HG03139 (cell line): ENCODE results near the gene LECT2.

Experiments
- ATAC-seq: cut with Tn5 transposase; IDR thresholded peaks from one replicate; pipeline ENCODE4 v1.9.1; 2021; ENCODE audit not compliant: unreplicated experiment

LECT2 gene

DNA sequence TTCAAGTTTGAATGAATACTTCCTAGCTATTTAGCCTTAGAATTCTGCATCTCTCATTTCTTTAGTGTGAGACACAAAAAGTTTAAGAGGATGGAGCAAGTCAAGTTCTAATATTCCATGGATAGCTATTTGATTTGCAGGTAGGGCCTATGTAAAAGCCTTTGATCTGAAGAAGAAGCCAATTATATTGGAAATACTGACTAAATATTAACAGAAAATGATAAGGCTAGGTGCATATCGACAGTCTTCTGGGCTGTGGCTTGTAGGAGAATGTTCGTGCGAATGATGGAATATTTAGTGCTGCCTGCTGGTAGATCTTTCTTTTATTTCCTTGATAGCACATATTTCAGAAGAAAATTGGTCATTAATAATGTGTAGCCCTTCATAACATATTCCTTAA lies at the start of gene LECT2:
Gene LECT2 (minus strand): TSS at position 85 of the 400 bp plus-strand sequence. CDS start 150 bp downstream, outside the sequence.
- no peak for ATAC-seq

- no peak for ATAC-seq
These were observed 49.7 kb upstream of the LECT2 start for GRCh38 chr5:136004436-136004835.

DNA sequence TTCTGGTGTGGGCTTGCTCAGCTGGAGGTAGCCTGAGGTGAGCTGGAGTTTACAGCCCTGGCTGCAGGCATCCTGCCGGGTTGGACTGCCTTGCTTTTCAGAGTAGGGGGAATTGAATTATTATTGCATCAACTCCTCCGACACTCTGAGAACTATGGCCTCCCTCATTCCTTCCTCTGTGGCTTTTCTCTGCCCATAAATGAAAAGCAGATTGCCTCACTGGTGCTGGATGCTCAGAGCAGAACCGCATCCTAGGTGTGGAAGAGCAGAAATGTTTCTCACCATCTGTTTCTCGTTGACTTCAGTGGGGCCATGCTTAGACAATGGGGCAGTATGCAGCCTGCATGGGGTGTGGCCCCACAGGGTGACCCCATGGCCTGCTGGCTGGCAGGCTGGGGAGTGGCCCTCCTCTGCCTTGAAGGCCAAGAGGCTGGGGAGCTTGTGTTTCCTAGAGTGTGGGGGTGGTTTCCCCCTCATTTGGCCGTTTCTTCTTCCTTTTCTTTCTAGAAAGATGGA lies 46.7 kb upstream of the LECT2 start:
- no peak for ATAC-seq

- ATAC-seq = no peak
These were observed 46.1 kb upstream of the LECT2 start for GRCh38 chr5:136000932-136001331.

- no peak for ATAC-seq
These were observed 45.4 kb upstream of the LECT2 start for GRCh38 chr5:136000147-136000546.

DNA sequence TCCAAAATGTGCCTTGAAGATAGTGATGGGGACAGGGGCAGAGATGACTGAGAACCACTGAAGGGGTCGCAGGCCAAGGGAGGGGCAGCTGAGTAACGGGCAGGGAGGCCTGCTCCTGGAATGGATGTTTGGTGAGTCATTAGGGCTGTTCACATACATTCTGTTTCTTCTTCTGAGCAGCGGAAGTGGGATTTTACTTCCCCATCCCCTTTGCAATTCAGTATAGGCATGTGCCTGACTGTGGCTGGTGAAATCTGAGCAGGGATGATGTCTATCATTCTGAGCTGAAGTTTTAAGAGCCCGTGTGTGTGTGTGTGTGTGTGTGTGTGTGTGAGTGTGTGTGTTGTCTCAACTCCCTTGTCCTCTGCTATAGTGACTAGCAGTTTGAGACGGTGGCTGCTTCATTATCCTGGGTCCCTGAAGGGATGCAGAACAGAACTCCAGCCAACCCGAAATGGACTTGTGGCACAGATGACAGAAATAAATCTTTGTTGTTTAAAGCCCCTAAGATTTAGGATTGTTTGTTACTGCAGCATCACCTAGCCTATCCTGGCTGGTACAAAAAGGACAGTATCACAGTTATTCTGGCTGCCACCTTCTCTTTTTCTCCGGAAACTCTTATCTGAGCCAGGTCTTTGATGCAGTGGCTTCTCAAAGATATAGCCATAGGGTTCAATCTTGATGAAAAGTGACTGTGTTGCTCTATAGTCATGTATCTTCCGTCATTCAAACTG lies 44.8 kb upstream of the LECT2 start:
- ATAC-seq = no peak

DNA sequence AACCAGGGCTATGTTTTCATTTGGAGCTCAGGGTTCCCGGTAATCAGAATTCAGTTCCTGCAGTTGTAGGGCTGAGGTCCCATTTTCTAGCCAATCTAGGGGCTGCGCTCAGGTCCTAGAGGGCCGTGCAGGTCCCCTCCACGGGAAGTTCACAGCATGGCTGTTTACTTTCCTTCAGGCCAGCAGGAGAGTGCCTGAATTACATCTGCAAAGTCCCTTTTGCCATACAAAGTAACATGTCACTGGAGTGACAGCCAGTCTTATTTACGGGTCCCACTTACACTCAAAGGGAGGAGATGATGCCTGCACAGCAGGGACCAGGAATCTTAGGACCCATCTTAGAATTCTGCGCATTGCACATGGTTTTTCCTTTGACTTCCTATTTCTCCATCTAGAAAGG lies 44.1 kb upstream of the LECT2 start:
- no peak for ATAC-seq

- no peak for ATAC-seq
These were observed 43.0 kb upstream of the LECT2 start for GRCh38 chr5:135997673-135998335.

- no peak for ATAC-seq
These were observed 41.8 kb upstream of the LECT2 start for GRCh38 chr5:135996611-135997010.

DNA sequence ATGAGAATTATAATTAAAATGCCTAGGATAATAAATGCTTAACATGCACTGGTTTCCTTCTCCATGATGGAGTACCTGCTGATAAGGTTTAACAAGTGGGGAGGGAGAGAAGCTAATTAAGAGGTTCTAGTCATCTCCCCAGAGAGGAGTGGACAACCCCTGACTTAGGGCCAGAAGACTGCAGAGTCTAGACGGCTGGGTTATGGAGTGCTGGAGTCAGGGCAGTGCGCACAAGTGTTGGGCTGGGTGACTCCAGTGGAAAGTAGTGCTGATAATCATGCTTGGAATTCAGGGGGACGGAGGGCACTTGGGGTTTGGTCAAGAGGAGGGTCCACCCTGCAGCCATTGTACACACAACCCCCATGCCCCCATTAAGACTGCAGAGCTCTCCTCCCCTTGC lies 41.2 kb upstream of the LECT2 start:
- ATAC-seq = no peak

DNA sequence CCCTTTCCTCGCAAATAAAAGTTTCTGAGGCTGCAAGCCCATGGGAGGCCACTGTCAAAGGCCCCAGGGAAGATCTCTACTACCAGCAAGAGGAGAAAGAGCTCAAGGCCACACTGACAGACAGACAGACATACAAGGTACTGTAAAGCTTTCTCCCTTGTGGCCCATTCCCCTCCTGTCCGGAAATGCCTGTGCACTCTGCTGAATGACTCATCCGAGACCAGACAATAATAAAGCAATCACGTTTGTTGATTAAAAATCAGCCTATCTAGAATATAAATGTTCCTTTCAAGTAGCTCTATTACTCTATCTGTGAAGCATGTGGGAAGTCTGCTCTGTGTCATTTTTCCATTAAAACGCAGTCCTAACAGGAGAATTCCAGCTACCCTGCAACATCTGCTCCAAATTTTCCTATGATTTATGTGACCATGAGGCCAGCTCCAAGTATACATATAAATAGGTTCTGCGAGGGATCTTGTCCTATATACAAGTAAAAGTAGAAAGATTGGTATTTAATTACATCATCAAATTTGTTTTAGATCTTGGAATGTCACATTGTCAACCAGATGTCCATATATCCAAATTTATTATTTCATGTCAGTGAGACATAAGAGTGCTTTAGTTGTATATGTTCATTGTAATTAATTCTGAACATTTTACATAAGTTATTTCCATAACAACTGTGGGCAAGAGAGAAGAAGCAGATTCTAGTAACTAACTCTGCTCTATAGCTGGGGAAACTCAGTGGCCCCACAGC lies 39.3 kb upstream of the LECT2 start:
- no peak for ATAC-seq

- ATAC-seq = no peak
These were observed 38.6 kb upstream of the LECT2 start for GRCh38 chr5:135993335-135993879.

DNA sequence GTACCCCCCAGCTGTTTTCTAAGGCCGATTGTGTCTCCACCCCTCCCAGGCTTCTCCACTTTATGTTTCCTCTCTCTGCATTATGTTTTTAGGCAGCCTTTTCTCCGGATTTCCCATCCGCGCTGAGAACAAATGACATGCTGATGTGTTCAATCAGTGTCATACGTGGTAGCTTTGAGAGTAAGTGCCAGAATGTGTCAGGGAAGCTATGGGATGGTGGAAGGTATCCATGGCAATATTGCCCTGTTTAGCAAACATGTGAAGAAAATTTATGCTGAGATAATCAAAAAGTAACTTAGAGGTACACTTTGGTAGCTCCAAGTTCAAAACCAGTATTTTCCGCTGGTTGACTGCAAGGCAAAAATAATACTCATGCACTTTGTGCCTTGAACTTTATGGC lies 36.6 kb upstream of the LECT2 start:
- ATAC-seq = no peak

GRCh38 chr5:135990528-135991255 lies 35.9 kb upstream of the LECT2 start:
- ATAC-seq = no peak

- ATAC-seq = no peak
These were observed 34.9 kb upstream of the LECT2 start for GRCh38 chr5:135989686-135990085.

GRCh38 chr5:135988546-135988945 lies 33.8 kb upstream of the LECT2 start:
- ATAC-seq = no peak

- no peak for ATAC-seq
These were observed 32.2 kb upstream of the LECT2 start for GRCh38 chr5:135986891-135987401.

DNA sequence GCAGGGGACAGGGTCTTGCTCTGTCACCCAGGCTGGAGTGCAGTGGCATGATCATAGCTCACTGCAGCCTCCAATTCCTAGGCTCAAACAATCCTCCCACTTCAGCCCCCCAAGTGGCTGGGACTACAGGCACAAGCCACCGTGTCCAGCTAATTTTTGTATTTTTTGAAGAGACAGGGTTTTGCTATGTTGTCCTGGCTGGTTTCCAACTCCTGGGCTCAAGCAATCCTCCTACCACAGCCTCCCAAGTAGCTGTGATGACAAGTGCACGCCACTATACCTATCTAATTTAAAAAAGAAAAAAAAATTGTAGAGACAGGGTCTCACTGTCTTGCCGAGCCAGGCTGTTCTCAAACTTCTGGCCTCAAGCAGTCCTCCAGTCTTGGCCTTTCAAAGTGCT lies 31.6 kb upstream of the LECT2 start:
- ATAC-seq = no peak

DNA sequence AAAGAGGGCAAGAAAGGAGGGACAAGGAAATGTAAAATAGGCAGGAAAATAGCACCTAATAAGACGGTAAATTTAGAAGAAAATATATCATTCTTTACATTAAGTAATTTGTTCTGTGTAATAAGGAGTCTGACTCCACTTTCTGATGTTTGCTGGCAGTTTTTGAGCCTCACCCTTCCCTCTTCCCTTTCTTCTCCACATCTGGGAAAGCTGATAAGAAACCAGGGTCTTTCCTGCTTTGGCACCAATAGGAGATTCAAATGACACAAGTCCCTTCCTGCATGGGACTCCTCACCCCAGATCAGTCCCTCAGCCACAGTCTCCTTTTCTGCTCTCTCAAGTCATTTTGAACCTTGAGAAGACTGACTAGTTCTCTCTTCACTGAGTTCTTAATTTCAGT lies 31.2 kb upstream of the LECT2 start:
- ATAC-seq = no peak

DNA sequence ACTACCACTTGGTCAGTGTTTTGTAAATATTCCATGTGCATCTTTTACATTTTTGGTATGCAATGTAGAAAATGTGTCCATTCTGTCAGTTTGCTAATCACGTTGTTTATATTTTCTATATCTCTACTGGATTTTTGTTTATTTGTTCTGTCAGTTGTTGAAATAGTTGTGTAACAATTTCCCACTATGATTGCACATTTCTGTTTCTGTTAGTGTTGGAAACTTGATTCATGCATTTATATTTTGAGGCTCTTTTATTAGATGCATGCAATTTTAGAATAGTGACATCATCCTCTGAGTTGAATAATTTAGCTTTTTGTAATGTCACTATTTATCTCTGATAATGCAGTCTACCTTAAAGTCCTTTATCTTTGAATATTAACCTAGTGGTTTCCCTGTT lies 25.8 kb upstream of the LECT2 start:
- no peak for ATAC-seq

GRCh38 chr5:135979510-135979909 lies 24.7 kb upstream of the LECT2 start:
- ATAC-seq = no peak
